ENCODE data around the gene RMRP.

Gene RMRP

DNA sequence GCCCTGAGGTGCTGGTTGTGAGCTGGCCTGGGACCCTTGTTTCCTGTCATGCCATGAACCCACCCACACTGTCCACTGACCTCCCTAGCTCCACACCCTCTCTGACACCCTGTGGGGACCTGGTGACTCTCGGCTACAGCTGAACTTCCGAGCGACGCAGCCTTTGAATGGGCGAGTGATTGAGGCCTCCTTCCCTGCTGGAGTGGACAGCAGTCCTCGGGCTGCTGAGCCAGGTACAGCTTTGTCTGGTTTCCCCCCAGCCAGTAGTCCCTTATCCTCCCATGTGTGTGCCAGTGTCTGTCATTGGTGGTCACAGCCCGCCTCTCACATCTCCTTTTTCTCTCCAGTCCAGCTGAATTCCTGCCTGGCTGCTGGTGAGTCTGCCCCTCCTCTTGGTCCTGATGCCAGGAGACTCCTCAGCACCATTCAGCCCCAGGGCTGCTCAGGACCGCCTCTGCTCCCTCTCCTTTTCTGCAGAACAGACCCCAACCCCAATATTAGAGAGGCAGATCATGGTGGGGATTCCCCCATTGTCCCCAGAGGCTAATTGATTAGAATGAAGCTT lies 22.0 kb upstream of the RMRP start:
- Histone ChIP-seq H4K20me1 (ENCODE audit: insufficient read depth, low read length) (no peaks in the 10 kb centered on the region; the same call in 1 of the 2 replicates), H3K4me3 (ENCODE audit: low read depth in 1 of 2, low read length in 2 of 2) (no peak overlapping the region), H3K36me3 (ENCODE audit: insufficient read depth, low read length) (peaks cover 23% of the 10 kb centered on the region), H3K79me2 (ENCODE audit: insufficient read depth, low read length) (no peaks in the 10 kb centered on the region), H2AFZ (ENCODE audit: low read depth, low read length) (no peak overlapping the region), H3K27me3 (ENCODE audit: insufficient read depth, low read length, poor library complexity) (no peaks in the 10 kb centered on the region), H3K4me2 (ENCODE audit: insufficient read depth, low read length) (no peak overlapping the region), H3K4me1 (ENCODE audit: insufficient read depth, low read length) (no peaks in the 10 kb centered on the region), H3K9ac (ENCODE audit: low read depth, low read length) (no peak overlapping the region), H3K27ac (ENCODE audit: low read length) (no peak overlapping the region), H3K9me3 (ENCODE audit: insufficient read depth, low read length, severe bottlenecking) (no peaks in the 10 kb centered on the region)
- DNase-seq, result no peak
- no peak for TF ChIP-seq EZH2 (IDR thresholded peaks at IDR 0.05; ENCODE audit: borderline replicate concordance, low read depth, low read length, severe bottlenecking)
- TF ChIP-seq, protein P1, sequence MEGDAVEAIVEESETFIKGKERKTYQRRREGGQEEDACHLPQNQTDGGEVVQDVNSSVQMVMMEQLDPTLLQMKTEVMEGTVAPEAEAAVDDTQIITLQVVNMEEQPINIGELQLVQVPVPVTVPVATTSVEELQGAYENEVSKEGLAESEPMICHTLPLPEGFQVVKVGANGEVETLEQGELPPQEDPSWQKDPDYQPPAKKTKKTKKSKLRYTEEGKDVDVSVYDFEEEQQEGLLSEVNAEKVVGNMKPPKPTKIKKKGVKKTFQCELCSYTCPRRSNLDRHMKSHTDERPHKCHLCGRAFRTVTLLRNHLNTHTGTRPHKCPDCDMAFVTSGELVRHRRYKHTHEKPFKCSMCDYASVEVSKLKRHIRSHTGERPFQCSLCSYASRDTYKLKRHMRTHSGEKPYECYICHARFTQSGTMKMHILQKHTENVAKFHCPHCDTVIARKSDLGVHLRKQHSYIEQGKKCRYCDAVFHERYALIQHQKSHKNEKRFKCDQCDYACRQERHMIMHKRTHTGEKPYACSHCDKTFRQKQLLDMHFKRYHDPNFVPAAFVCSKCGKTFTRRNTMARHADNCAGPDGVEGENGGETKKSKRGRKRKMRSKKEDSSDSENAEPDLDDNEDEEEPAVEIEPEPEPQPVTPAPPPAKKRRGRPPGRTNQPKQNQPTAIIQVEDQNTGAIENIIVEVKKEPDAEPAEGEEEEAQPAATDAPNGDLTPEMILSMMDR (IDR thresholded peaks at IDR 0.05; ENCODE audit: borderline replicate concordance, extremely low read depth, low read length, poor library complexity, severe bottlenecking), result no peak
- no peak for ATAC-seq (ENCODE audit: insufficient read depth, low read depth)

DNA sequence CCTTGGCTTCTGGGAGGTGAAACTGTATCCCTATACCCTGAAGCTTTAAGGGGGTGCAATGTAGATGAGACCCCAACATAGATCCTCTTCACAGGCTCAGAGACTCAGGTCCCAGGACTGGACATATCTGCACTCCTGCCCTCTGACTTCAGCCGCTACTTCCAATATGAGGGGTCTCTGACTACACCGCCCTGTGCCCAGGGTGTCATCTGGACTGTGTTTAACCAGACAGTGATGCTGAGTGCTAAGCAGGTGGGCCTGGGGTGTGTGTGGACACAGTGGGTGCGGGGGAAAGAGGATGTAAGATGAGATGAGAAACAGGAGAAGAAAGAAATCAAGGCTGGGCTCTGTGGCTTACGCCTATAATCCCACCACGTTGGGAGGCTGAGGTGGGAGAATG lies 21.3 kb upstream of the RMRP start:
- TF ChIP-seq, protein P1 (IDR thresholded peaks at IDR 0.05; ENCODE audit: borderline replicate concordance, extremely low read depth, low read length, poor library complexity, severe bottlenecking), result no peak
- no peak for TF ChIP-seq EZH2 (IDR thresholded peaks at IDR 0.05; ENCODE audit: borderline replicate concordance, low read depth, low read length, severe bottlenecking)
- H3K4me2 ChIP-seq (ENCODE audit: insufficient read depth, low read length), result no peak overlapping the region
- no peaks in the 10 kb centered on the region for H3K79me2 ChIP-seq (ENCODE audit: insufficient read depth, low read length)
- H2AFZ ChIP-seq (ENCODE audit: low read depth, low read length), result no peak overlapping the region
- ATAC-seq (ENCODE audit: insufficient read depth, low read depth), result no peak
- no peak overlapping the region for H3K27ac ChIP-seq (ENCODE audit: low read length)
- H3K36me3 ChIP-seq (ENCODE audit: insufficient read depth, low read length), result peaks cover 15% of the 10 kb centered on the region; the same call in 1 of the 2 replicates
- no peak overlapping the region for H3K4me3 ChIP-seq (ENCODE audit: low read depth in 1 of 2, low read length in 2 of 2)
- no peaks in the 10 kb centered on the region for H3K9me3 ChIP-seq (ENCODE audit: insufficient read depth, low read length, severe bottlenecking)
- H3K9ac ChIP-seq (ENCODE audit: low read depth, low read length), result no peak overlapping the region
- no peaks in the 10 kb centered on the region; the same call in 1 of the 2 replicates for H4K20me1 ChIP-seq (ENCODE audit: insufficient read depth, low read length)
- H3K27me3 ChIP-seq (ENCODE audit: insufficient read depth, low read length, poor library complexity), result no peaks in the 10 kb centered on the region
- DNase-seq, result no peak
- H3K4me1 ChIP-seq (ENCODE audit: insufficient read depth, low read length), result no peaks in the 10 kb centered on the region

DNA sequence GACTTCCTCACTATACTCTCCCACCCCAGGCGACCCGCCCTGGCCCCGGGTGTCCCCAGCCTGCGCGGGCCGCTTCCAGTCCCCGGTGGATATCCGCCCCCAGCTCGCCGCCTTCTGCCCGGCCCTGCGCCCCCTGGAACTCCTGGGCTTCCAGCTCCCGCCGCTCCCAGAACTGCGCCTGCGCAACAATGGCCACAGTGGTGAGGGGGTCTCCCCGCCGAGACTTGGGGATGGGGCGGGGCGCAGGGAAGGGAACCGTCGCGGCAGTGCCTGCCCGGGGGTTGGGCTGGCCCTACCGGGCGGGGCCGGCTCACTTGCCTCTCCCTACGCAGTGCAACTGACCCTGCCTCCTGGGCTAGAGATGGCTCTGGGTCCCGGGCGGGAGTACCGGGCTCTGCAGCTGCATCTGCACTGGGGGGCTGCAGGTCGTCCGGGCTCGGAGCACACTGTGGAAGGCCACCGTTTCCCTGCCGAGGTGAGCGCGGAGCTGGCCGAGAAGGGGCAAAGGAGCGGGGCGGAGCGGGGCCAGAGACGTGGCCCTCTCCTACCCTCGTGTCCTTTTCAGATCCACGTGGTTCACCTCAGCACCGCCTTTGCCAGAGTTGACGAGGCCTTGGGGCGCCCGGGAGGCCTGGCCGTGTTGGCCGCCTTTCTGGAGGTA lies 18.0 kb upstream of the RMRP start:
- no peak overlapping the region for H2AFZ ChIP-seq (ENCODE audit: low read depth, low read length)
- ATAC-seq (ENCODE audit: insufficient read depth, low read depth) (no peak), DNase-seq (no peak)
- H3K4me3 ChIP-seq (ENCODE audit: low read depth in 1 of 2, low read length in 2 of 2), result no peak overlapping the region
- H3K9me3 ChIP-seq (ENCODE audit: insufficient read depth, low read length, severe bottlenecking), result no peaks in the 10 kb centered on the region
- no peaks in the 10 kb centered on the region for H3K36me3 ChIP-seq (ENCODE audit: insufficient read depth, low read length)
- H3K9ac ChIP-seq (ENCODE audit: low read depth, low read length), result no peak overlapping the region
- TF ChIP-seq, protein P1 (IDR thresholded peaks at IDR 0.05; ENCODE audit: borderline replicate concordance, extremely low read depth, low read length, poor library complexity, severe bottlenecking), result no peak
- TF ChIP-seq EZH2 (IDR thresholded peaks at IDR 0.05; ENCODE audit: borderline replicate concordance, low read depth, low read length, severe bottlenecking), result no peak
- no peaks in the 10 kb centered on the region for H3K79me2 ChIP-seq (ENCODE audit: insufficient read depth, low read length)
- no peak overlapping the region for H3K4me2 ChIP-seq (ENCODE audit: insufficient read depth, low read length)
- H3K27me3 ChIP-seq (ENCODE audit: insufficient read depth, low read length, poor library complexity), result no peaks in the 10 kb centered on the region
- H3K27ac ChIP-seq (ENCODE audit: low read length), result no peak overlapping the region
- no peaks in the 10 kb centered on the region for H3K4me1 ChIP-seq (ENCODE audit: insufficient read depth, low read length)
- H4K20me1 ChIP-seq (ENCODE audit: insufficient read depth, low read length), result no peaks in the 10 kb centered on the region

All from DND-41 (cell line).